ENCODE data around the gene CCL22.

CCL22 gene

DNA sequence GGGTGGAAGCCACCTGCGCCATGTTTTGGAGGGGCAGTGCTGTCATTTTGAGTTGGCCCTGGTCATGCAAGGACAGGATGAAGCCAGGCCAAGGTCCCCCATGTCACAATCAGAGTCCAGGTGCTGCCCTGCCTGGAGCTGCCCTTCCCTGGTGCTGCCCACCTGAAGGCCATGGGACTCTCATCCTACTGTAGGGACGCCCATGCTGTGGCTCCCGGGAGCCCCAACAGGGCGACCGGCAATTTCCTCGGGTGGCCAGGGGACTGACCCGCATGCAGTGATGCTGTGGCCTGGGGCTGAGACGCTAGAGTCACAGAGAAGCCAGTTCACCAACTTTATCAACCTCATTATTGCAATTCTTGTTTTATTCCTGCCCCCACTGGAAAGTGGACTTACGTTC, 54.0 kb downstream of the CCL22 start:
- TF ChIP-seq FOXM1 (IDR thresholded peaks at IDR 0.05; ENCODE audit: borderline replicate concordance, low read depth) (no peak), CEBPB (IDR thresholded peaks at IDR 0.05) (no peak), TCF12 (IDR thresholded peaks at IDR 0.05; ENCODE audit: low read depth) (no peak), YY1 (IDR thresholded peaks at IDR 0.05; ENCODE audit: low read depth) (no peak), NFIC (IDR thresholded peaks at IDR 0.05) (no peak), CREB1 (IDR thresholded peaks at IDR 0.05; ENCODE audit: low read depth) (no peak), TEAD4 (IDR thresholded peaks at IDR 0.05) (no peak)

DNA sequence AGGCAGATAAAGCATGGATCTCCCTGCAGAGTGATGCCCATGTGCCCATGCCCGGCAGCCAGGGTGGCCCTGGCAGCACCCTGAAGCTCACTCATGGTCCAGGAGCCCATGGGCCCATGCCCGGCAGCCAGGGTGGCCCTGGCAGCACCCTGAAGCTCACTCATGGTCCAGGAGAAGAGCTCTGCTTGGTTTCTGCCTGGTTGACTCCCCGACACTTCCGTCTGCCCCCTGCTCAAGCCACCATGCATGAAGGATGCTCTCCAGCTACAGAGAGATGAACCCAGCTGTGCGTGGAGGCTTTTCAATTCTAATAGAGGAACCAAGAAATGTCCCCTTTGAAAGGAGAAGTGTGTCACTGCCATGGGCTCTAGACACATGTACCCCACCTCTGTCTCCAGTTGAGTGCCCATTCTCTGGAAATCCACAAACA, 54.7 kb downstream of the CCL22 start:
- TF ChIP-seq EP300 (IDR thresholded peaks at IDR 0.05; ENCODE audit: borderline replicate concordance) (no peak), CEBPB (IDR thresholded peaks at IDR 0.05) (no peak), RAD21 (IDR thresholded peaks at IDR 0.05; ENCODE audit: low read depth) (no peak), TAF1 (IDR thresholded peaks at IDR 0.05; ENCODE audit: low read depth) (no peak), CREB1 (IDR thresholded peaks at IDR 0.05; ENCODE audit: low read depth) (no peak), TCF12 (IDR thresholded peaks at IDR 0.05; ENCODE audit: low read depth) (no peak), ZBTB7A (IDR thresholded peaks at IDR 0.05; ENCODE audit: low read depth) (no peak), TEAD4 (IDR thresholded peaks at IDR 0.05) (no peak), FOXM1 (IDR thresholded peaks at IDR 0.05; ENCODE audit: borderline replicate concordance, low read depth) (no peak)
- TF ChIP-seq, protein P1, sequence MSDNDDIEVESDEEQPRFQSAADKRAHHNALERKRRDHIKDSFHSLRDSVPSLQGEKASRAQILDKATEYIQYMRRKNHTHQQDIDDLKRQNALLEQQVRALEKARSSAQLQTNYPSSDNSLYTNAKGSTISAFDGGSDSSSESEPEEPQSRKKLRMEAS (IDR thresholded peaks at IDR 0.05) = no peak
- TF ChIP-seq, protein P2, sequence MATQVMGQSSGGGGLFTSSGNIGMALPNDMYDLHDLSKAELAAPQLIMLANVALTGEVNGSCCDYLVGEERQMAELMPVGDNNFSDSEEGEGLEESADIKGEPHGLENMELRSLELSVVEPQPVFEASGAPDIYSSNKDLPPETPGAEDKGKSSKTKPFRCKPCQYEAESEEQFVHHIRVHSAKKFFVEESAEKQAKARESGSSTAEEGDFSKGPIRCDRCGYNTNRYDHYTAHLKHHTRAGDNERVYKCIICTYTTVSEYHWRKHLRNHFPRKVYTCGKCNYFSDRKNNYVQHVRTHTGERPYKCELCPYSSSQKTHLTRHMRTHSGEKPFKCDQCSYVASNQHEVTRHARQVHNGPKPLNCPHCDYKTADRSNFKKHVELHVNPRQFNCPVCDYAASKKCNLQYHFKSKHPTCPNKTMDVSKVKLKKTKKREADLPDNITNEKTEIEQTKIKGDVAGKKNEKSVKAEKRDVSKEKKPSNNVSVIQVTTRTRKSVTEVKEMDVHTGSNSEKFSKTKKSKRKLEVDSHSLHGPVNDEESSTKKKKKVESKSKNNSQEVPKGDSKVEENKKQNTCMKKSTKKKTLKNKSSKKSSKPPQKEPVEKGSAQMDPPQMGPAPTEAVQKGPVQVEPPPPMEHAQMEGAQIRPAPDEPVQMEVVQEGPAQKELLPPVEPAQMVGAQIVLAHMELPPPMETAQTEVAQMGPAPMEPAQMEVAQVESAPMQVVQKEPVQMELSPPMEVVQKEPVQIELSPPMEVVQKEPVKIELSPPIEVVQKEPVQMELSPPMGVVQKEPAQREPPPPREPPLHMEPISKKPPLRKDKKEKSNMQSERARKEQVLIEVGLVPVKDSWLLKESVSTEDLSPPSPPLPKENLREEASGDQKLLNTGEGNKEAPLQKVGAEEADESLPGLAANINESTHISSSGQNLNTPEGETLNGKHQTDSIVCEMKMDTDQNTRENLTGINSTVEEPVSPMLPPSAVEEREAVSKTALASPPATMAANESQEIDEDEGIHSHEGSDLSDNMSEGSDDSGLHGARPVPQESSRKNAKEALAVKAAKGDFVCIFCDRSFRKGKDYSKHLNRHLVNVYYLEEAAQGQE (IDR thresholded peaks at IDR 0.05; ENCODE audit: low read depth) = no peak

DNA sequence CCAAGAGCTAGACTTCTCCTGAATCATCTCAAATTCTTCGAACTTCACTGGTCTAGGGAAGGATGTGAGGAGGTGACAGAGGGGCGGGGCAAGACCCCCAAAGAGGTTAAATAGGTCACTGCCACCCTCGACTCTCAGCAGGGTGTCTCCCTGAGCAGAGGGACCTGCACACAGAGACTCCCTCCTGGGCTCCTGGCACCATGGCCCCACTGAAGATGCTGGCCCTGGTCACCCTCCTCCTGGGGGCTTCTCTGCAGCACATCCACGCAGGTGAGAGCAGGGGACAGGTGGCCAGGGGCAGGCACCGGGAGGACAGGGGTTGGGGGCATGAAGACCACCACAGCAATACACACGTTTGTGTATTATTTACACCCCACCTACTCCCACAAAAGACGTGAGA, 55.1 kb downstream of the CCL22 start:
- TF ChIP-seq, protein P1 (IDR thresholded peaks at IDR 0.05) = no peak
- no peak for TF ChIP-seq EP300 (IDR thresholded peaks at IDR 0.05; ENCODE audit: borderline replicate concordance)
- no peak for TF ChIP-seq YY1 (IDR thresholded peaks at IDR 0.05; ENCODE audit: low read depth)
- TF ChIP-seq CEBPB (IDR thresholded peaks at IDR 0.05) = no peak
- no peak for TF ChIP-seq NFIC (IDR thresholded peaks at IDR 0.05)
- TF ChIP-seq CREB1 (IDR thresholded peaks at IDR 0.05; ENCODE audit: low read depth) = no peak
- TF ChIP-seq TEAD4 (IDR thresholded peaks at IDR 0.05) = no peak
- TF ChIP-seq ZBTB7A (IDR thresholded peaks at IDR 0.05; ENCODE audit: low read depth) = no peak

All from Ishikawa (cell line).